Gastroesophageal sphincter (tissue), 4 donors: ENCODE results near the gene IL9R. TPM values are rescaled to one million over a fixed set of nuclear protein-coding genes. Genes with fewer than 3 reads are reported as not detected.
"Not testable (repeated sequence)": the region's sequence is repeated elsewhere in the genome, so short reads cannot be mapped to it uniquely, and the experiment has no call there.

Experiments
- ATAC-seq: fragments of 150-250 bp; one replicate; pipeline ENCODE4 v1.9.1; 2016; ENCODE audit warnings: mild to moderate bottlenecking, moderate library complexity
- H3K27ac ChIP-seq, 4 donors: fragments of 200-600 bp; sonication (generic) in 3 of 4; 1 replicate in 3 of 4; 2 replicates in 1 of 4; pipeline ENCODE4 v1.5.1; 2016 to 2019
- H3K27me3 ChIP-seq: fragments of 200-600 bp; sonication (generic); one replicate; pipeline ENCODE4 v1.5.1; 2019
- H3K36me3 ChIP-seq, 2 donors: fragments of 200-600 bp; sonication (generic); one replicate each; pipeline ENCODE4 v1.5.1; 2019; ENCODE audit warnings: control low read depth in 1 of 2
- H3K4me1 ChIP-seq, 3 donors: fragments of 200-600 bp; sonication (generic); 1 replicate in 2 of 3; 2 replicates in 1 of 3; pipeline ENCODE4 v1.5.1; 2016 to 2019; ENCODE audit warnings: control low read depth in 2 of 3
- H3K4me3 ChIP-seq, 2 donors: fragments of 200-600 bp; sonication (generic); one replicate each; pipeline ENCODE4 v1.5.1; 2019; ENCODE audit warnings: mild to moderate bottlenecking in 1 of 2, moderate library complexity in 1 of 2
- H3K9me3 ChIP-seq, 3 donors: fragments of 200-600 bp; sonication (generic); one replicate each; pipeline ENCODE4 v1.5.1; 2017 to 2019; ENCODE audit warnings: control low read depth in 2 of 3
- EP300 ChIP-seq: sonication (generic); formaldehyde crosslinking; IDR thresholded peaks from one replicate; pipeline ENCODE4 v1.6.1; 2017; ENCODE audit warnings: antibody characterized with exemption, mild to moderate bottlenecking
- POLR2A ChIP-seq, 2 donors: fragments of 450-650 bp; IDR thresholded peaks; one replicate each; pipeline ENCODE4 v1.6.1; 2017; ENCODE audit warnings: antibody characterized with exemption in 2 of 2, mild to moderate bottlenecking in 2 of 2, moderate library complexity in 1 of 2
- POLR2AphosphoS5 ChIP-seq: sonication (generic); formaldehyde crosslinking; IDR thresholded peaks from one replicate; pipeline ENCODE4 v1.6.1; 2017; ENCODE audit warnings: antibody characterized with exemption
- WGBS, 2 donors: methylation state at CpG; one replicate each; pipeline ENCODE4 v1.1.5; 2018; ENCODE audit warnings: low coverage in 1 of 2; 5-methylcytosine and 5-hydroxymethylcytosine counted together
- total RNA-seq, 4 donors: library from RNA; depleted of rRNA; stranded (reverse); fragments of >200 nt; gene quantifications; one replicate each; pipeline ENCODE4 v1.1.0, GENCODE V29; 2016
- TF ChIP-seq, protein P1 (sequence below), 4 experiments: fragments of 200-600 bp in 2 of 4; fragments of 450-650 bp in 2 of 4; sonication (generic) in 1 of 4; IDR thresholded peaks; one replicate each; pipeline ENCODE4 v1.5.1; 2017 to 2019; ENCODE audit warnings: antibody characterized with exemption in 4 of 4, mild to moderate bottlenecking in 2 of 4, moderate library complexity in 2 of 4

Gene IL9R
- total RNA-seq, 4 donors from 2014 or later: 0.15 to 0.32 TPM; not detected in 2

- H3K27me3 ChIP-seq: no peaks in the 10 kb centered on the region
- no peaks in the 10 kb centered on the region for H3K9me3 ChIP-seq
- no peaks in the 10 kb centered on the region for H3K36me3 ChIP-seq
- no peak overlapping the region for H3K27ac ChIP-seq
- no peaks in the 10 kb centered on the region for H3K4me1 ChIP-seq
- H3K4me3 ChIP-seq: no peak overlapping the region
- TF ChIP-seq POLR2A (IDR thresholded peaks at IDR 0.05) (no peak), EP300 (no peak), POLR2AphosphoS5 (no peak)
- TF ChIP-seq, protein P1, sequence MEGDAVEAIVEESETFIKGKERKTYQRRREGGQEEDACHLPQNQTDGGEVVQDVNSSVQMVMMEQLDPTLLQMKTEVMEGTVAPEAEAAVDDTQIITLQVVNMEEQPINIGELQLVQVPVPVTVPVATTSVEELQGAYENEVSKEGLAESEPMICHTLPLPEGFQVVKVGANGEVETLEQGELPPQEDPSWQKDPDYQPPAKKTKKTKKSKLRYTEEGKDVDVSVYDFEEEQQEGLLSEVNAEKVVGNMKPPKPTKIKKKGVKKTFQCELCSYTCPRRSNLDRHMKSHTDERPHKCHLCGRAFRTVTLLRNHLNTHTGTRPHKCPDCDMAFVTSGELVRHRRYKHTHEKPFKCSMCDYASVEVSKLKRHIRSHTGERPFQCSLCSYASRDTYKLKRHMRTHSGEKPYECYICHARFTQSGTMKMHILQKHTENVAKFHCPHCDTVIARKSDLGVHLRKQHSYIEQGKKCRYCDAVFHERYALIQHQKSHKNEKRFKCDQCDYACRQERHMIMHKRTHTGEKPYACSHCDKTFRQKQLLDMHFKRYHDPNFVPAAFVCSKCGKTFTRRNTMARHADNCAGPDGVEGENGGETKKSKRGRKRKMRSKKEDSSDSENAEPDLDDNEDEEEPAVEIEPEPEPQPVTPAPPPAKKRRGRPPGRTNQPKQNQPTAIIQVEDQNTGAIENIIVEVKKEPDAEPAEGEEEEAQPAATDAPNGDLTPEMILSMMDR (IDR thresholded peaks at IDR 0.05): no peak
- ATAC-seq: no peak
- no CpG with 5 or more reads among the region's 1 CpG for WGBS, 2 donors
Measured at GRCh38 chrX:155998116-155998515, 620 bp downstream of the IL9R start.

DNA sequence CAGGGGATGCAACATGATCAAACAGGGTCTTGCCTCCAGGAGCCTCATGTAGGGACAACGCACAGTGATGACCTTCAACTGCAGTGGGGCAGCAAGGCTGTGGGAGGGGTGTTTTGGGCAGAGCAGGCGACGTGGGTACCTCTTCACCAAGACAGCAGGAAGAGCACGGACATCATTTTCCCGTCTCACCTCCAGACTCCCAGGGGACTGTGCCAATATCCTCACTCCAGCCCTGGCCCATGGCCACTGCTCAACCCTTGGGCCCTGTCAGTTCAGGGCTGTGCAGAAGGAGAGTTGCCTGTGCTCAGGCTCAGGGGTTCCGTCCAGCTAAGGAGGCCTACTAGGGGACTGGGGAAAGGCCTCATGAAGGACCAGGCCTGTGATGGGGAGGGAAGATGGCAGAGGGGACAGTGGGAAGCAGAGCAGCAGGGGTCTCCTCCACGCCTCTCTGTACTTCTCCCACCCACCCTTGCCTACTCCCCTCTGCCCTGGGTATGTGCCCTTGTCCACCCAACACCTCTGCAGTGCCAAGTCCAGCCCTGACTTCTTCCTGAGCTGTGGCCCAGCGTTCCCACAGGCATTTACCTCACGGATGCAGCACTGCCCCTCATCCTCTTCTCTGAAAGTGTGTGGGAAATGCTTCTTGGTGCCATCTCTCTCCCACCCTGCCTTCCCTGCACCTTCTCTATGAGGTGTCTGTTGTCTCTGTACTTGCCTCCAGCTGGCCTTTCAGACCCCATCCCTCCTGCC lies 1.4 kb downstream of the IL9R start:
- H3K27ac ChIP-seq: no peak overlapping the region
- H3K9me3 ChIP-seq: no peaks in the 10 kb centered on the region
- TF ChIP-seq, protein P1 (IDR thresholded peaks at IDR 0.05): no peak
- no peak for TF ChIP-seq EP300
- no peak for TF ChIP-seq POLR2A (IDR thresholded peaks at IDR 0.05)
- TF ChIP-seq POLR2AphosphoS5: no peak
- ATAC-seq: no peak
- H3K4me3 ChIP-seq: no peak overlapping the region
- no peaks in the 10 kb centered on the region for H3K4me1 ChIP-seq
- WGBS, 2 donors: 64 to 67% methylated on average over 1 to 2 of the region's 9 CpGs
- no peaks in the 10 kb centered on the region for H3K36me3 ChIP-seq
- no peaks in the 10 kb centered on the region for H3K27me3 ChIP-seq

GRCh38 chrX:155999751-156000150 lies 2.3 kb downstream of the IL9R start:
- H3K36me3 ChIP-seq: not testable (repeated sequence)
- 83 to 84% methylated on average over 3 to 7 of the region's 9 CpGs for WGBS, 2 donors

DNA sequence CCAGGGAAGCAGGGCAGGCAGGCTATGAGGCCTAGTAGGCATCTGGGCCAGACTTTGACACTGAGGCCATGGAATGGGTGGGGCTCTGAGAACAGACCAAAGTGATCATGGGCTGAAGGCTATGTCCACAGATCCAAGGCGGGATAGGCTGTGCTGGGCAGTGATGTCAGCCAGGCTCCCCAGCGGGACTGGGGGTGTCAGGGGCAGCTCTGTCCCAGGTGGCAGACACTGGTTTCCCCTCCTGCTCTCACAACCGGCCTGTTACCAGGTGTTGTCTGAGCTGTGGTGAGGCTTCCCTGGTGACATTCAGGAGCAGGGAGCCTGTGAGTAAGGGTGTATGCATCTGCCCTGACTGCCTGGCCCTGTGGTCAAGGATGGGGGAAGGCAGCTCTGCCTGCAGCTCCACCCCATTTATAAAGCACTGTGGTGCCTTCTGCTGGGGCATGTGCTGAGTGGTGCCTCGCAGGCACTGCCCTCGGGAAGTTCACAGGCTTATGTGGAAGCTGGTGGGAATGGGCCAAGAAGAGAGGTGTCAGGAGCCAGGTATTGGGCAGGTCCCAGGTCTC lies 2.9 kb downstream of the IL9R start:
- WGBS, 2 donors: no CpG with 5 or more reads among the region's 5 CpGs
- no peaks in the 10 kb centered on the region for H3K36me3 ChIP-seq
- H3K4me1 ChIP-seq: no peaks in the 10 kb centered on the region
- TF ChIP-seq POLR2A (IDR thresholded peaks at IDR 0.05): no peak
- H3K9me3 ChIP-seq: no peaks in the 10 kb centered on the region
- no peaks in the 10 kb centered on the region for H3K27me3 ChIP-seq
- H3K27ac ChIP-seq: no peak overlapping the region
- no peak for ATAC-seq
- H3K4me3 ChIP-seq: no peak overlapping the region

More at GRCh38 chrX:155999751-156000150, 2.3 kb downstream of the IL9R start:
- not testable (repeated sequence) for H3K4me3 ChIP-seq, H3K27me3 ChIP-seq, ATAC-seq, H3K9me3 ChIP-seq, H3K4me1 ChIP-seq, H3K27ac ChIP-seq

DNA sequence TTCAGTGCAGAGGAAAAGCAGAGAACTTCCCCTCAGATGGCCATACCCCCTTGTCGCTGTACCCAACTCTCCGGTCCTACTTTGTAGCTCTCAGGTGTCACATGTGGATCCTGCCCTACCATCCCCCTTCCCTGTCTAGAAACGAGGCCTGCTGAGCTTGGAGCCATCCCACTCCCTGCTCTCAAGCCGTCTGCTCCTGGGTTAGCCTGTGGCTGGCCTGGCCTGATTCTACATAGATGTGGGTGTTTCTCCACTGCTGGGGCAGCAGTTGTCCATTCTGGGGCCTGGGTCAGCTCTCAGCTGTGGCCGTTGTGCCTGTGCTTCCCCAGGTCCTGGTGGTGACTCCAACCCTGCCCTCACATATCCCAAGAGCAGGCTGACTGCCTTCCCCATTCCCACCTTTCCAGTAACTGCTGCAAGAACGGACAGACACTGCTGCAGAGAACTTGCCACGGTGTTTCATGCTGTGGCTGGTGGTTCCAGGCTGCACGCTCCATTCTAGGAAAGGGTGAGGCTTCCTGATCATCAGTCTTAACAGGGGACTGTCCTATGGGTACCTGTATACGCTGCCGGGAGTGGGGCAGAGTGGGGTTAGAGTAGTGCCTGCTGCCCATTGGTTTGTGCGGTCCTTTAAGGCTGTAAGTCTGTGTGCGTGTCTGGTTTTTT lies 3.6 kb downstream of the IL9R start:
- H3K27ac ChIP-seq: no peak overlapping the region
- TF ChIP-seq, protein P1 (IDR thresholded peaks at IDR 0.05): no peak
- TF ChIP-seq POLR2AphosphoS5 (no peak), POLR2A (IDR thresholded peaks at IDR 0.05) (no peak), EP300 (no peak)
- ATAC-seq: no peak
- H3K4me1 ChIP-seq: no peaks in the 10 kb centered on the region
- 68 to 82% methylated on average over 4 to 5 of the region's 12 CpGs for WGBS, 2 donors
- no peaks in the 10 kb centered on the region for H3K27me3 ChIP-seq
- no peaks in the 10 kb centered on the region for H3K36me3 ChIP-seq
- H3K9me3 ChIP-seq: no peaks in the 10 kb centered on the region
- H3K4me3 ChIP-seq: no peak overlapping the region

DNA sequence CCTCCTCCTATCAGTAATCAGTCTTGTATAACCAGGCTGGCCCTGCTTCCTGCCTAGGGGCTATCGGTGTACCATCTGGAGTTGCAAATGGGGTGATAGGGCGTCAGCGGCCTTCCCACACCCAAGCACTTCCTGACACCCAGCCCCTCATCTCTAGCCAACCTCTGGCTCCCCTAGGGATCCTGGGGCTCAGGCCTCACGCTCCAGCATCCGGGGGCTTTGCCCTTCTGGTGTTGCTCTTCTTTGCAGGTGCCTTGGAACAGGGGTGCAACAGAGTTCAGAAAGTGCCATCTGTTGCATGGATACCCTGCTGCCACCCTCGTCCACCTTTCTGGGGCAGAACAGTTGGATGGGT lies 4.1 kb downstream of the IL9R start:
- TF ChIP-seq, protein P1 (IDR thresholded peaks at IDR 0.05): no peak
- no peak for TF ChIP-seq EP300
- H3K27me3 ChIP-seq: no peaks in the 10 kb centered on the region
- no peak overlapping the region for H3K4me3 ChIP-seq
- 71% methylated on average over 3 of the region's 6 CpGs; no CpG with 5 or more reads in 1 of the 2 donors for WGBS, 2 donors
- H3K27ac ChIP-seq: no peak overlapping the region
- ATAC-seq: no peak
- no peaks in the 10 kb centered on the region for H3K4me1 ChIP-seq
- H3K36me3 ChIP-seq: no peaks in the 10 kb centered on the region
- H3K9me3 ChIP-seq: no peaks in the 10 kb centered on the region
